Measurements from ENCODE around the gene COL6A3. TPM values are rescaled to one million over a fixed set of nuclear protein-coding genes. Genes with fewer than 3 reads are reported as not detected.

Gene COL6A3
- total and polyA plus RNA-seq, 11 donors, result 17.4 to 290 (median 87.3) TPM

- no peaks in the 10 kb centered on the region for H3K9me3 ChIP-seq
- peaks cover 0 to 15% (median 7%) of the 10 kb centered on the region in 12 donors for H3K4me1 ChIP-seq
- TF ChIP-seq CTCF (IDR thresholded peaks at IDR 0.05), result no peak
- no peak for TF ChIP-seq POLR2A (IDR thresholded peaks at IDR 0.05)
- intact Hi-C loops (cut with DNase I), result loop anchor here in 1 of 10 donors (5.0 kb wide), 1 partner anchor 36 kb away; no protein-coding TSS in a partner anchor
- H3K27ac ChIP-seq, result no peak overlapping the region
- no peaks in the 10 kb centered on the region for H3K27me3 ChIP-seq
- WGBS, 4 donors, result 84 to 95% (median 89%) methylated on average over 1 of the region's 1 CpG
- DNase-seq (no peak), ATAC-seq (no peak)
- H3K4me3 ChIP-seq, result no peak overlapping the region
- H3K36me3 ChIP-seq, result no peaks in the 10 kb centered on the region
Observed at GRCh38 chr2:237458519-237458918, 44.6 kb upstream of the COL6A3 start.

GRCh38 chr2:237457388-237457941 is 43.5 kb upstream of the COL6A3 start:
- TF ChIP-seq CTCF (IDR thresholded peaks at IDR 0.05), result no peak
- no peak for TF ChIP-seq POLR2A (IDR thresholded peaks at IDR 0.05)
- H3K27me3 ChIP-seq, result peaks cover 0 to 3% (median 0%) of the 10 kb centered on the region in 9 donors
- H3K4me3 ChIP-seq, result no peak overlapping the region
- 93 to 96% (median 94%) methylated on average over 2 of the region's 2 CpGs for WGBS, 4 donors
- no peak for ATAC-seq
- no peaks in the 10 kb centered on the region for H3K9me3 ChIP-seq
- no peak for DNase-seq
- no peak overlapping the region for H3K27ac ChIP-seq
- no peaks in the 10 kb centered on the region for H3K36me3 ChIP-seq
- intact Hi-C loops (cut with DNase I), result loop anchor here in 1 of 10 donors (5.0 kb wide), 1 partner anchor 35 kb away; no protein-coding TSS in a partner anchor
- peaks cover 0 to 21% (median 7%) of the 10 kb centered on the region in 12 donors for H3K4me1 ChIP-seq

- H3K4me1 ChIP-seq, result peaks cover 0 to 31% (median 11%) of the 10 kb centered on the region in 12 donors
- H3K27me3 ChIP-seq, result peaks cover 0 to 3% (median 0%) of the 10 kb centered on the region in 9 donors
- H3K4me3 ChIP-seq, result no peak overlapping the region
- 37 to 59% (median 52%) methylated on average over 8 to 11 of the region's 11 CpGs for WGBS, 4 donors
- H3K36me3 ChIP-seq, result no peaks in the 10 kb centered on the region
- intact Hi-C loops (cut with DNase I), result loop anchor here in 1 of 10 donors (5.0 kb wide), 1 partner anchor 34 kb away; no protein-coding TSS in a partner anchor
- ATAC-seq, result peak; percentile 85 to 94 (median 92)
- peak; percentile 73 to 88 (median 83) for DNase-seq
- H3K9me3 ChIP-seq, result no peaks in the 10 kb centered on the region
- H3K27ac ChIP-seq, result peak overlapping the region in 8 of 12 donors; percentile 22 to 68 (median 50)
- TF ChIP-seq POLR2A (IDR thresholded peaks at IDR 0.05) (no peak), CTCF (IDR thresholded peaks at IDR 0.05) (no peak)
Observed at GRCh38 chr2:237456200-237456843, 42.4 kb upstream of the COL6A3 start.

GRCh38 chr2:237455764-237456163 is 41.8 kb upstream of the COL6A3 start:
- no peak for DNase-seq
- H3K4me3 ChIP-seq, result no peak overlapping the region
- H3K4me1 ChIP-seq, result peaks cover 0 to 37% (median 14%) of the 10 kb centered on the region in 12 donors
- peak overlapping the region in 10 of 12 donors; percentile 22 to 68 (median 45) for H3K27ac ChIP-seq
- no peak for TF ChIP-seq CTCF (IDR thresholded peaks at IDR 0.05)
- no peak for TF ChIP-seq POLR2A (IDR thresholded peaks at IDR 0.05)
- peaks cover 0 to 3% (median 0%) of the 10 kb centered on the region in 9 donors for H3K27me3 ChIP-seq
- ATAC-seq, result peak in 3 of 4 donors; percentile 11 to 30 (median 14)
- H3K9me3 ChIP-seq, result no peaks in the 10 kb centered on the region
- H3K36me3 ChIP-seq, result no peaks in the 10 kb centered on the region
- intact Hi-C loops (cut with DNase I), result loop anchor here in 1 of 10 donors (5.0 kb wide), 1 partner anchor 33 kb away; no protein-coding TSS in a partner anchor
- WGBS, 4 donors, result 76 to 83% (median 77%) methylated on average over 5 of the region's 5 CpGs
